IMR-90 (cell line): ENCODE data around the gene PCBP3. TPM values are rescaled to one million over a fixed set of nuclear protein-coding genes. Genes with fewer than 3 reads are reported as not detected.

Source experiments
- ATAC-seq: fragments of 200-7000 bp; cut with Tn5 transposase; 2 replicates; pipeline ENCODE4 v1.9.1; 2020; ENCODE audit warnings: low read depth, mild to moderate bottlenecking, moderate library complexity
- BruUV-seq: library from RNA; stranded (reverse); fragments of 400-500 nt; replicated peaks from 2 replicates; lab custom pipeline; 2021; lab: Mats Ljungman, UMichigan
- CTCF ChIA-PET: fragments of 300-600 bp; formaldehyde crosslinking; extraction: SDS; loops from one replicate; lab custom pipeline; 2021; ENCODE audit warnings: antibody characterized with exemption; lab: Yijun Ruan, JAX
- POLR2A ChIA-PET: fragments of 300-600 bp; sonication (Branson Sonifier 250); formaldehyde crosslinking; loops from one replicate; lab custom pipeline; 2022; ENCODE audit warnings: antibody characterized with exemption; ENCODE audit not compliant: unreplicated experiment; lab: Charles Lee
- DNase-seq: peaks from one replicate; pipeline ENCODE4 v3.0.0; 2013
- H2AFZ ChIP-seq: replicated peaks from 2 replicates; pipeline ENCODE3; 2013; ENCODE audit warnings: low read length, mild to moderate bottlenecking; ENCODE audit not compliant: poor library complexity
- H2AK5ac ChIP-seq: 2 replicates; pipeline ENCODE4 v1.6.1; 2013; ENCODE audit warnings: low read depth, low read length, inconsistent platforms
- H2AK9ac ChIP-seq: replicated peaks from 2 replicates; pipeline ENCODE3; 2013; ENCODE audit warnings: mild to moderate bottlenecking, low read depth, low read length, moderate library complexity; ENCODE audit not compliant: poor library complexity
- H2BK120ac ChIP-seq: 2 replicates; pipeline ENCODE4 v1.6.1; 2013; ENCODE audit warnings: low read depth, low read length, inconsistent platforms
- H2BK15ac ChIP-seq: 3 replicates; pipeline ENCODE4 v1.6.1; 2013; ENCODE audit warnings: low read depth, low read length, inconsistent platforms
- H2BK20ac ChIP-seq: 2 replicates; pipeline ENCODE4 v1.6.1; 2013; ENCODE audit warnings: low read depth, mild to moderate bottlenecking, inconsistent platforms, low read length, moderate library complexity
- H2BK5ac ChIP-seq: 2 replicates; pipeline ENCODE4 v1.6.1; 2013; ENCODE audit warnings: mild to moderate bottlenecking, low read depth, low read length, inconsistent platforms; ENCODE audit not compliant: poor library complexity, severe bottlenecking
- H3K14ac ChIP-seq: replicated peaks from 2 replicates; pipeline ENCODE4 v1.6.1; 2013; ENCODE audit warnings: low read depth, low read length, inconsistent platforms
- H3K18ac ChIP-seq: 2 replicates; pipeline ENCODE4 v1.6.1; 2013; ENCODE audit warnings: low read depth, low read length, control low read depth
- H3K23ac ChIP-seq: 2 replicates; pipeline ENCODE4 v1.6.1; 2013; ENCODE audit warnings: low read depth, low read length, inconsistent platforms
- H3K27ac ChIP-seq: 2 replicates; pipeline ENCODE4 v1.5.1; 2013; ENCODE audit warnings: mild to moderate bottlenecking, control low read depth, low read length; ENCODE audit not compliant: insufficient read depth
- H3K27me3 ChIP-seq: 2 replicates; pipeline ENCODE4 v1.6.1; 2013; ENCODE audit warnings: low read length; ENCODE audit not compliant: control insufficient read depth, insufficient read depth
- H3K36me3 ChIP-seq: 2 replicates; pipeline ENCODE4 v1.6.1; 2013; ENCODE audit warnings: low read length, mixed read lengths; ENCODE audit not compliant: control insufficient read depth, insufficient read depth
- H3K4ac ChIP-seq: 2 replicates; pipeline ENCODE4 v1.6.1; 2013; ENCODE audit warnings: low read depth, low read length, inconsistent platforms
- H3K4me1 ChIP-seq: 2 replicates; pipeline ENCODE4 v1.6.1; 2013; ENCODE audit warnings: low read length, mixed read lengths; ENCODE audit not compliant: control insufficient read depth, insufficient read depth
- H3K4me2 ChIP-seq: 2 replicates; pipeline ENCODE4 v1.6.1; 2013; ENCODE audit warnings: low read depth, mild to moderate bottlenecking, control low read depth, low read length, moderate library complexity
- H3K4me3 ChIP-seq: 2 replicates; pipeline ENCODE4 v1.5.1; 2013; ENCODE audit warnings: low read depth, mild to moderate bottlenecking, control low read depth, low read length, moderate library complexity; ENCODE audit not compliant: insufficient read depth
- H3K56ac ChIP-seq: 2 replicates; pipeline ENCODE4 v1.6.1; 2013; ENCODE audit warnings: low read length, inconsistent platforms; ENCODE audit not compliant: insufficient read depth; ENCODE audit errors: extremely low read depth
- H3K79me1 ChIP-seq, 2 experiments: 2 replicates each; pipeline ENCODE4 v1.6.1; 2013; ENCODE audit warnings: low read length in 2 of 2, inconsistent platforms in 1 of 2, low read depth in 1 of 2
- H3K9ac ChIP-seq: 2 replicates; pipeline ENCODE4 v1.6.1; 2013; ENCODE audit warnings: low read depth, low read length, control low read depth
- H3K9me1 ChIP-seq: 2 replicates; pipeline ENCODE4 v1.6.1; 2013; ENCODE audit warnings: low read length, inconsistent platforms; ENCODE audit not compliant: insufficient read depth
- H3K9me3 ChIP-seq: 2 replicates; pipeline ENCODE4 v1.6.1; 2013; ENCODE audit warnings: low read length; ENCODE audit not compliant: control insufficient read depth, insufficient read depth
- H4K20me1 ChIP-seq: 2 replicates; pipeline ENCODE4 v1.6.1; 2013; ENCODE audit warnings: low read length, inconsistent platforms; ENCODE audit not compliant: insufficient read depth
- H4K5ac ChIP-seq: 2 replicates; pipeline ENCODE4 v1.6.1; 2013; ENCODE audit warnings: mild to moderate bottlenecking, low read depth, low read length, control low read depth
- H4K8ac ChIP-seq, 2 experiments: 2 replicates each; pipeline ENCODE4 v1.6.1; 2013; ENCODE audit warnings: low read depth in 2 of 2, low read length in 2 of 2, control low read depth in 1 of 2, inconsistent platforms in 1 of 2
- H4K91ac ChIP-seq: 2 replicates; pipeline ENCODE4 v1.6.1; 2013; ENCODE audit warnings: low read depth, low read length, inconsistent platforms; ENCODE audit not compliant: insufficient read depth
- BHLHE40 ChIP-seq: fragments of 150-350 bp; IDR thresholded peaks from 2 replicates; pipeline ENCODE4 v1.6.1; 2016; ENCODE audit warnings: mild to moderate bottlenecking, low read depth, low read length
- CEBPB ChIP-seq: IDR thresholded peaks from 2 replicates; pipeline ENCODE4 v1.6.1; 2012; ENCODE audit warnings: low read depth, low read length, improper control_type of control experiment
- CHD1 ChIP-seq: IDR thresholded peaks from 2 replicates; pipeline ENCODE4 v1.6.1; 2012; ENCODE audit warnings: low read depth, low read length, improper control_type of control experiment
- CTCF ChIP-seq: conservative IDR thresholded peaks from 2 replicates; pipeline ENCODE4 v1.5.1; 2012; ENCODE audit warnings: mild to moderate bottlenecking, low read depth, low read length, improper control_type of control experiment
- ELK1 ChIP-seq: fragments of 150-350 bp; IDR thresholded peaks from 2 replicates; pipeline ENCODE4 v1.6.1; 2016; ENCODE audit warnings: low read depth, mild to moderate bottlenecking, low read length, moderate library complexity, borderline replicate concordance
- FOS ChIP-seq: fragments of 150-350 bp; IDR thresholded peaks from 2 replicates; pipeline ENCODE4 v1.6.1; 2016; ENCODE audit warnings: low read depth, low read length
- MAFK ChIP-seq: IDR thresholded peaks from 2 replicates; pipeline ENCODE4 v1.6.1; 2012; ENCODE audit warnings: low read depth, low read length, improper control_type of control experiment
- MAZ ChIP-seq: IDR thresholded peaks from 2 replicates; pipeline ENCODE4 v1.6.1; 2012; ENCODE audit warnings: low read depth, mild to moderate bottlenecking, low read length, improper control_type of control experiment, moderate library complexity, borderline replicate concordance
- NFE2L2 ChIP-seq: fragments of 150-350 bp; IDR thresholded peaks from 2 replicates; pipeline ENCODE4 v1.6.1; 2016; ENCODE audit warnings: low read depth, mild to moderate bottlenecking, low read length
- POLR2A ChIP-seq: IDR thresholded peaks from 2 replicates; pipeline ENCODE4 v1.6.1; 2012; ENCODE audit warnings: mild to moderate bottlenecking, low read depth, low read length
- RAD21 ChIP-seq: IDR thresholded peaks from 2 replicates; pipeline ENCODE4 v1.6.1; 2012; ENCODE audit warnings: low read length, improper control_type of control experiment
- RCOR1 ChIP-seq: IDR thresholded peaks from 2 replicates; pipeline ENCODE4 v1.6.1; 2012; ENCODE audit warnings: mild to moderate bottlenecking, low read length, improper control_type of control experiment; ENCODE audit not compliant: insufficient replicate concordance
- RFX5 ChIP-seq: IDR thresholded peaks from 2 replicates; pipeline ENCODE4 v1.8.0; 2012; ENCODE audit warnings: low read depth, mild to moderate bottlenecking, low read length, moderate library complexity
- SMC3 ChIP-seq: fragments of 150-350 bp; IDR thresholded peaks from 2 replicates; pipeline ENCODE4 v1.6.1; 2016; ENCODE audit warnings: low read depth, mild to moderate bottlenecking, antibody characterized with exemption, low read length, moderate library complexity
- USF2 ChIP-seq: fragments of 150-350 bp; IDR thresholded peaks from 2 replicates; pipeline ENCODE4 v1.6.1; 2017; ENCODE audit warnings: mild to moderate bottlenecking, antibody characterized with exemption, low read length, low read depth
- WGBS, 2 experiments: methylation state at CpG; one replicate each; pipeline versions ENCODE4 v1.1.5 to v1.1.7; 2013; ENCODE audit warnings: missing lambda C conversion rate in 2 of 2; ENCODE audit not compliant: insufficient read length in 1 of 2; ENCODE audit errors: extremely low coverage in 2 of 2; 5-methylcytosine and 5-hydroxymethylcytosine counted together
- dilution Hi-C: fragments of 300-500 bp; cut with HindIII; formaldehyde crosslinking; loops from one replicate; pipeline ENCODE4 v1.14.3; 2018; ENCODE audit warnings: low sequenced_read_pairs; ENCODE audit not compliant: unreplicated experiment
- in situ Hi-C: fragments of 300-500 bp; cut with MboI; formaldehyde crosslinking; loops from 3 replicates; pipeline ENCODE4 v1.14.3; 2019; ENCODE audit warnings: low sequenced_read_pairs, inconsistent platforms, mixed read lengths
- intact Hi-C: fragments of 100-400 bp; cut with micrococcal nuclease; formaldehyde crosslinking; loops from 2 replicates; pipeline ENCODE4 v1.10.0; 2022
- polyA plus RNA-seq, 3 experiments: library from polyadenylated mRNA; depleted of rRNA; stranded (reverse); fragments of >200 nt; gene quantifications; 2 replicates each; pipeline ENCODE4 v1.2.3, GENCODE V29; 2012; ENCODE audit warnings: low replicate concordance in 1 of 3
- total RNA-seq: library from RNA; depleted of rRNA; stranded (reverse); fragments of >200 nt; gene quantifications from 2 replicates; pipeline ENCODE4 v1.2.3, GENCODE V29; 2012

PCBP3 gene
- total and polyA plus RNA-seq, 2 of the 4 experiments (the other 2 are of a cell fraction): 2.9 to 3.9 TPM

- Histone ChIP-seq H4K91ac (no peak overlapping the region), H3K9me3 (no peaks in the 10 kb centered on the region), H3K4me2 (no peak overlapping the region), H3K4me3 (no peak overlapping the region), H3K27me3 (no peaks in the 10 kb centered on the region), H3K9me1 (peaks cover 12% of the 10 kb centered on the region), H3K4ac (no peak overlapping the region), H4K8ac (no peak overlapping the region), H2BK20ac (no peak overlapping the region), H3K18ac (no peak overlapping the region), H3K79me1 (no peaks in the 10 kb centered on the region), H3K36me3 (no peaks in the 10 kb centered on the region), H2AK9ac (no peak overlapping the region), H3K27ac (no peak overlapping the region), H2AK5ac (no peak overlapping the region), H2BK5ac (no peak overlapping the region), H4K20me1 (no peaks in the 10 kb centered on the region), H2BK120ac (no peak overlapping the region), H3K4me1 (peaks cover 16% of the 10 kb centered on the region), H2BK15ac (no peak overlapping the region), H3K14ac (no peak overlapping the region), H3K56ac (no peak overlapping the region), H3K9ac (no peak overlapping the region), H3K23ac (no peak overlapping the region), H4K5ac (no peak overlapping the region), H2AFZ (no peak overlapping the region)
- ATAC-seq (no peak), DNase-seq (no peak)
- POLR2A ChIA-PET: no interaction called here
- TF ChIP-seq MAFK (no peak), POLR2A (no peak), RCOR1 (no peak), CHD1 (no peak), MAZ (no peak), CTCF (no peak), ELK1 (no peak), CEBPB (no peak), FOS (no peak), RFX5 (no peak), SMC3 (no peak), NFE2L2 (no peak), RAD21 (no peak), USF2 (no peak), BHLHE40 (no peak)
- CTCF ChIA-PET: no interaction called here
- in situ Hi-C loops: no loop called here
- no TSS peak for BruUV-seq
- 99% methylated on average over 19 of the region's 24 CpGs; no CpG with 5 or more reads in 1 of the 2 experiments for WGBS, 2 experiments
- intact Hi-C loops: loop anchor here (5.0 kb wide), 1 partner anchor 87 kb away; no protein-coding TSS in a partner anchor
- dilution Hi-C loops: no loop called here
Measured at GRCh38 chr21:45834821-45835293, 191.3 kb downstream of the PCBP3 start.
